Immature natural killer cell (primary cell): ENCODE data around the gene PKNOX2. TPM values are rescaled to one million over a fixed set of nuclear protein-coding genes. Genes with fewer than 3 reads are reported as not detected.

ENCODE experiments used
- DNase-seq, 3 donors: peaks; one replicate each; pipeline ENCODE4 v3.0.0; 2022; ENCODE audit warnings: mixed read lengths in 1 of 3
- H3K27ac Mint-ChIP-seq, 6 donors: one replicate each; pipeline ENCODE4 v1.8.0; 2020; ENCODE audit warnings: mixed read lengths in 6 of 6, mild to moderate bottlenecking in 5 of 6, inconsistent platforms in 4 of 6, moderate library complexity in 3 of 6
- H3K27me3 Mint-ChIP-seq, 3 donors: one replicate each; pipeline ENCODE4 v1.8.0; 2020 to 2021; ENCODE audit warnings: low read depth in 3 of 3, mild to moderate bottlenecking in 3 of 3, mixed read lengths in 3 of 3, moderate library complexity in 3 of 3, inconsistent platforms in 1 of 3
- H3K36me3 Mint-ChIP-seq, 3 donors: one replicate each; pipeline ENCODE4 v1.8.0; 2020; ENCODE audit warnings: mixed read lengths in 3 of 3, inconsistent platforms in 2 of 3, mild to moderate bottlenecking in 2 of 3
- H3K4me1 Mint-ChIP-seq, 2 donors: one replicate each; pipeline ENCODE4 v1.8.0; 2020; ENCODE audit warnings: inconsistent platforms in 2 of 2, mild to moderate bottlenecking in 2 of 2, mixed read lengths in 2 of 2, moderate library complexity in 1 of 2
- H3K4me3 Mint-ChIP-seq, 5 donors: one replicate each; pipeline ENCODE4 v1.8.0; 2020; ENCODE audit warnings: mild to moderate bottlenecking in 5 of 5, mixed read lengths in 5 of 5, inconsistent platforms in 3 of 5, moderate library complexity in 3 of 5
- H3K9me3 Mint-ChIP-seq, 6 donors: one replicate each; pipeline ENCODE4 v1.8.0; 2020; ENCODE audit warnings: mild to moderate bottlenecking in 6 of 6, mixed read lengths in 6 of 6, inconsistent platforms in 4 of 6, moderate library complexity in 3 of 6
- polyA plus RNA-seq, 3 donors: library from polyadenylated mRNA; unstranded; fragments of 300-500 nt; fragmentation: Illumina TruSeq; gene quantifications; one replicate each; pipeline ENCODE4 v1.2.3, GENCODE V29; 2021

The PKNOX2 gene
- polyA plus RNA-seq, 3 donors from 2014 or later = not detected

GRCh38 chr11:125465701-125466100, 301.1 kb downstream of the PKNOX2 start:
- Mint-ChIP-seq H3K9me3 (no peaks in the 10 kb centered on the region), H3K36me3 (peaks cover 7 to 24% (median 8%) of the 10 kb centered on the region in 3 donors), H3K27ac (no peak overlapping the region), H3K4me1 (peaks cover 0 to 2% of the 10 kb centered on the region in 2 donors), H3K4me3 (no peak overlapping the region), H3K27me3 (peaks cover 0 to 2% (median 0%) of the 10 kb centered on the region in 3 donors)
- DNase-seq = no peak

GRCh38 chr11:125468025-125468424, 303.5 kb downstream of the PKNOX2 start:
- peaks cover 0 to 3% of the 10 kb centered on the region in 2 donors for H3K4me1 Mint-ChIP-seq
- peaks cover 8 to 31% (median 11%) of the 10 kb centered on the region in 3 donors for H3K36me3 Mint-ChIP-seq
- no peak for DNase-seq
- H3K27me3 Mint-ChIP-seq = peaks cover 0 to 2% (median 2%) of the 10 kb centered on the region in 3 donors
- H3K9me3 Mint-ChIP-seq = no peaks in the 10 kb centered on the region
- no peak overlapping the region for H3K27ac Mint-ChIP-seq
- H3K4me3 Mint-ChIP-seq = no peak overlapping the region

GRCh38 chr11:125468852-125469251, 304.3 kb downstream of the PKNOX2 start:
- no peaks in the 10 kb centered on the region for H3K9me3 Mint-ChIP-seq
- H3K4me1 Mint-ChIP-seq = peaks cover 0 to 4% of the 10 kb centered on the region in 2 donors
- peak overlapping the region in 1 of 6 donors; percentile 28 for H3K27ac Mint-ChIP-seq

GRCh38 chr11:125470355-125470754, 305.8 kb downstream of the PKNOX2 start:
- Mint-ChIP-seq H3K4me1 (peaks cover 0 to 4% of the 10 kb centered on the region in 2 donors), H3K27me3 (peaks cover 2% of the 10 kb centered on the region in 3 donors), H3K36me3 (peaks cover 4 to 28% (median 11%) of the 10 kb centered on the region in 3 donors), H3K4me3 (no peak overlapping the region), H3K9me3 (no peaks in the 10 kb centered on the region), H3K27ac (no peak overlapping the region)
- DNase-seq = no peak

More at GRCh38 chr11:125468852-125469251, 304.3 kb downstream of the PKNOX2 start:
- no peak for DNase-seq
- Mint-ChIP-seq H3K4me3 (no peak overlapping the region), H3K36me3 (peaks cover 7 to 28% (median 11%) of the 10 kb centered on the region in 3 donors), H3K27me3 (peaks cover 0 to 2% (median 2%) of the 10 kb centered on the region in 3 donors)

- Mint-ChIP-seq H3K36me3 (peaks cover 3 to 17% (median 4%) of the 10 kb centered on the region in 3 donors), H3K4me1 (peaks cover 0 to 4% of the 10 kb centered on the region in 2 donors), H3K9me3 (no peaks in the 10 kb centered on the region), H3K4me3 (no peak overlapping the region), H3K27me3 (peaks cover 0 to 2% (median 0%) of the 10 kb centered on the region in 3 donors), H3K27ac (no peak overlapping the region)
- no peak for DNase-seq
Measured at GRCh38 chr11:125476721-125477120, 312.2 kb downstream of the PKNOX2 start.

- peaks cover 0 to 2% of the 10 kb centered on the region in 2 donors for H3K4me1 Mint-ChIP-seq
- H3K27me3 Mint-ChIP-seq = peaks cover 0 to 2% (median 0%) of the 10 kb centered on the region in 3 donors
- H3K27ac Mint-ChIP-seq = no peak overlapping the region
- H3K4me3 Mint-ChIP-seq = no peak overlapping the region
- no peaks in the 10 kb centered on the region for H3K9me3 Mint-ChIP-seq
- DNase-seq = no peak
- peaks cover 0 to 25% (median 7%) of the 10 kb centered on the region in 3 donors for H3K36me3 Mint-ChIP-seq
Measured at GRCh38 chr11:125479137-125479536, 314.6 kb downstream of the PKNOX2 start.

GRCh38 chr11:125481531-125481930, 317.0 kb downstream of the PKNOX2 start:
- H3K36me3 Mint-ChIP-seq = peaks cover 3 to 32% (median 17%) of the 10 kb centered on the region in 3 donors
- H3K27me3 Mint-ChIP-seq = no peaks in the 10 kb centered on the region
- no peaks in the 10 kb centered on the region for H3K9me3 Mint-ChIP-seq
- DNase-seq = no peak
- H3K4me1 Mint-ChIP-seq = no peaks in the 10 kb centered on the region
- H3K27ac Mint-ChIP-seq = peak overlapping the region in 2 of 6 donors; percentile 43 to 78
- H3K4me3 Mint-ChIP-seq = no peak overlapping the region

Other genes starting within 250 kb of the PKNOX2 start
- gene HEPN1, start 245.5 kb upstream of the PKNOX2 start, polyA plus RNA-seq = not detected
- not detected for gene HEPACAM, start 228.7 kb upstream of the PKNOX2 start, polyA plus RNA-seq
- gene CCDC15, start 210.5 kb upstream of the PKNOX2 start, polyA plus RNA-seq = 1 to 10 TPM in 2 of 3 donors, under 1 TPM in 1; 0.50 to 2.7 (median 1.6) TPM
- gene SLC37A2, start 101.4 kb upstream of the PKNOX2 start, polyA plus RNA-seq = 1 to 10 TPM in 1 of 3 donors, under 1 TPM in 2; 0.37 to 2.1 (median 0.61) TPM
- 10 to 100 TPM; 39.9 to 54.9 (median 46.6) TPM for gene TMEM218, start 53.1 kb upstream of the PKNOX2 start, polyA plus RNA-seq